NCI-H128 (cell line): ENCODE results near the gene LSS.
"Not testable (repeated sequence)": the region's sequence is repeated elsewhere in the genome, so short reads cannot be mapped to it uniquely, and the experiment has no call there.

Experiments used
- DNase-seq: peaks from one replicate; lab custom pipeline; 2025; ENCODE audit not compliant: unreplicated experiment; lab: John Stamatoyannopoulos, UW

The LSS gene

GRCh38 chr21:46246345-46246744, 17.8 kb upstream of the LSS start:
- DNase-seq, result no peak

GRCh38 chr21:46245213-46245915, 16.8 kb upstream of the LSS start:
- no peak for DNase-seq

GRCh38 chr21:46244602-46245001, 16.0 kb upstream of the LSS start:
- DNase-seq, result no peak

GRCh38 chr21:46243960-46244361, 15.4 kb upstream of the LSS start:
- no peak for DNase-seq

GRCh38 chr21:46243325-46243724, 14.8 kb upstream of the LSS start:
- DNase-seq, result no peak

- not testable (repeated sequence) for DNase-seq
These were observed 13.0 kb upstream of the LSS start for GRCh38 chr21:46241577-46241976.

- DNase-seq, result no peak
These were observed 11.3 kb upstream of the LSS start for GRCh38 chr21:46239817-46240325.

- DNase-seq, result no peak
These were observed 8.9 kb upstream of the LSS start for GRCh38 chr21:46237474-46237873.

GRCh38 chr21:46234436-46234950, 5.9 kb upstream of the LSS start:
- DNase-seq, result no peak

GRCh38 chr21:46229923-46230260, 1.3 kb upstream of the LSS start:
- no peak for DNase-seq

GRCh38 chr21:46229133-46229922, 754 bp upstream of the LSS start:
- no peak for DNase-seq

GRCh38 chr21:46227811-46228344, 696 bp downstream of the LSS start:
- DNase-seq, result no peak

- no peak for DNase-seq
These were observed 1.5 kb downstream of the LSS start for GRCh38 chr21:46226920-46227599.

- DNase-seq, result no peak
These were observed 2.4 kb downstream of the LSS start for GRCh38 chr21:46226146-46226545.

- DNase-seq, result not testable (repeated sequence)
These were observed 4.9 kb downstream of the LSS start for GRCh38 chr21:46223661-46224060.

- no peak for DNase-seq
These were observed 5.4 kb downstream of the LSS start for GRCh38 chr21:46223217-46223616.

GRCh38 chr21:46222436-46223116, 6.0 kb downstream of the LSS start:
- no peak for DNase-seq

GRCh38 chr21:46221664-46222435, 6.7 kb downstream of the LSS start:
- no peak for DNase-seq

GRCh38 chr21:46220847-46221246, 7.7 kb downstream of the LSS start:
- no peak for DNase-seq

- no peak for DNase-seq
These were observed 8.2 kb downstream of the LSS start for GRCh38 chr21:46220275-46220810.
